COR-L47 (cell line): ENCODE measurements around the gene BRMS1.
"Not testable (repeated sequence)": the region's sequence is repeated elsewhere in the genome, so short reads cannot be mapped to it uniquely, and the experiment has no call there.

Experiments used
- DNase-seq: peaks from one replicate; lab custom pipeline; 2025; lab: John Stamatoyannopoulos, UW

The BRMS1 gene

GRCh38 chr11:66322732-66323427 lies 22.0 kb downstream of the BRMS1 start:
- DNase-seq, result no peak

GRCh38 chr11:66321606-66322005 lies 23.3 kb downstream of the BRMS1 start:
- DNase-seq, result no peak

DNA sequence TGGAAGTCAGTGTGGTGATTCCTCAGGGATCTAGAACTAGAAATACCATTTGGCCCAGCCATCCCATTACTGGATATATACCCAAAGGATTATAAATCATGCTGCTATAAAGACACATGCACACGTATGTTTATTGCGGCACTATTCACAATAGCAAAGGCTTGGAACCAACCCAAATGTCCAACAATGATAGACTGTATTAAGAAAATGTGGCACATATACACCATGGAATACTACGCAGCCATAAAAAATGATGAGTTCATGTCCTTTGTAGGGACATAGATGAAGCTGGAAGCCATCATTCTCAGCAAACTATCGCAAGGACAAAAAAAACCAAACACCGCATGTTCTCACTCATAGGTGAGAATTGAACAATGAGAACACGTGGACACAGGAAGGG lies 24.2 kb downstream of the BRMS1 start:
- DNase-seq, result not testable (repeated sequence)

GRCh38 chr11:66320289-66320688 lies 24.6 kb downstream of the BRMS1 start:
- not testable (repeated sequence) for DNase-seq

- DNase-seq, result no peak
These were observed 26.3 kb downstream of the BRMS1 start for GRCh38 chr11:66318600-66318970.

DNA sequence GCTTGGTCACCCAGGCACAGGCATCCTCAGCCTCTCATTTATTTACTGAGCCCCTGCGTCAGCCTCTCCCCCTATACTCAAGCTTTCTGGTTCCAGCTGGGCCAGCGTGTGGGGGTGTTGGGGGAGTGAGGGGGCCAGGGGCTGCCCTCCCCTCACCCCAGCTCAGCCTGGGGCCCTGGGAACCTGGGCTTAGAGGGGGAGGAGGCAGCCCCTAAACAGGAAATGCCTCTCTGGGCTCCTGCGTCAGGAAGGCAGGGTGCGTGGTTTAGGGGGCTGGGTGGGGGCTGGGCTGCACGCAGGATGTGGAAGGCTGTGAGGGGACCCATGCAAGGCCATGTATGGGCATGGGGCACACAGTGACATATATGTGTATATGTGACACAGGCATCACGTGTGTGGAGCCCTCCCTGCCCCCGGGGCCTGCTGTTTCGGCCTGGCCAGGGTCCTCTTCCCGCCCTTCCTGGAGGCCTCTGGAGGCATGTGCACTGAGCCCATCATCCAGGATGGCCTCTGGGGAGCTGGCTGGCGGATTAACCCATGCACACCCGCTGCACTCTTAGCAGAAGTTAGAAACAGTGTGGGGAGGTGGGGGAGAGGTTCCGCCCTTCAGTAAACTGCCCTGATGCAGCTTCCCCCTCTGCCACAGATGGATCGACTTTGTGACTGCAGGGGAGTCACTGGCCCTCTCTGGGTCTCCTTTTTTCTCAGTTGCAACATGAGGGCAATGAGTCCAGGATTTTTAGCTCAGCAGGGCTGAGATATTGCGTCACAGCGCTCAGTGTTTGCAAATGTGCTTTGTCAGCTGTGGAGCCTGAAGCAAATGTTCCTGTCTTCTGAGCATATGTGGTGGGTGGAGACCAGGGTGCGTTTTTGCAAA lies 26.9 kb downstream of the BRMS1 start:
- DNase-seq, result no peak

DNA sequence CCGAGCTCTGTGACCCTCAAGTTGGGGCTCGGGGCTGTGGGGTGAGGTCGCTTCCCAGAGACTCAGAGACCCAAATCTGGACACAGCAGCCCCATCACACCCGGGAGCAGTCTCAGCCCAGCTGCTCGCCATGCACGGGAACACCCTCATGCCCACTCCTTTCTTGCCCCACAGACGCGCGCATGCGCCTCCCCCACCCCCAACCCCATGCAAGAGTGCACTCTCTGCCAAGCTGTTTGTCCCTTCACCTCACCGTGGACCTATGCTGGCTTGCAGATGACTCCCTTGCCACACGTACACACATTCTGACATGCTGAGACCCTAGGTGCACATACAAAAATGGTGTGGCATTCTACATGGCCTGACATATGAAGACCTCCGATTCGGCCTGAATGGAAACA lies 27.6 kb downstream of the BRMS1 start:
- DNase-seq, result no peak

GRCh38 chr11:66316849-66317251 lies 28.1 kb downstream of the BRMS1 start, which contains the start of gene CD248:
TSS of gene CD248 (minus strand) at chr11:66317044. CDS start at chr11:66317027, 17 bp downstream.
- DNase-seq, result no peak

- no peak for DNase-seq
These were observed 28.7 kb downstream of the BRMS1 start for GRCh38 chr11:66315921-66316811.

DNA sequence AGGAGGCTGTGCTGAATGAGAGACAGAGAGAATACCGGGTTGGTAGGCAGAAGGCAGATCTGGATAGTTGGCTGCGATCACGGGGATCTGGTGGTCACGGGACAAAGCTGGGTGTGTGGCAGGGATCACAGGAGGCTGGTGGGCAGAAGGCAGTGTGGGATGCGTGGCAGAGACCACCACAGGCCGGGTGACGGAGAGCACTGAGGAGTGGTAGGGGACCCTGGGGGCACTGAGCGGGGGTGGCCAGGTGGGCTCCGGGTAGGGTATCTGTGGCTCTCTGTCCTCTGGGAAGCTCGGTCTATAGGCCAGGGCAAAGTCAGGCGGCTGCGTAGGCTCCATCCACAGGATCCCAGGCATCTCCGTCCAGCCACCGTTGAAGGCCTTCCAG lies 29.4 kb downstream of the BRMS1 start:
- DNase-seq, result no peak

GRCh38 chr11:66314561-66315497 lies 30.1 kb downstream of the BRMS1 start:
- no peak for DNase-seq

DNA sequence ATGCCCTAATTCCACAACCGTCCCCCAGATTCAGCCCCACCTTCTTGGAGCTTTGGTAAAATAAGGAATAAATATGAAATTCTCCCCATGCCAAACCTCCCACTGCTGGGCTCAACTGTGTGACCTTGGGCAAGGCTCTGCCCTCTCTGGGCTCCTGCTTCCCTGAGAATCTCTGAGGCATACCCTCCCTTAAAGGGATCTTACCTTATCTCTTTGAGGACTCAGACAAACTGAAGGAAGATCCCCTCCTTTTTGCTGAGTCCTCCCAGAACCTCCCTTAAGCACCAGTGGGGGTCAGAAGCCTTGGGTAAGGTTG lies 30.8 kb downstream of the BRMS1 start:
- DNase-seq, result no peak

DNA sequence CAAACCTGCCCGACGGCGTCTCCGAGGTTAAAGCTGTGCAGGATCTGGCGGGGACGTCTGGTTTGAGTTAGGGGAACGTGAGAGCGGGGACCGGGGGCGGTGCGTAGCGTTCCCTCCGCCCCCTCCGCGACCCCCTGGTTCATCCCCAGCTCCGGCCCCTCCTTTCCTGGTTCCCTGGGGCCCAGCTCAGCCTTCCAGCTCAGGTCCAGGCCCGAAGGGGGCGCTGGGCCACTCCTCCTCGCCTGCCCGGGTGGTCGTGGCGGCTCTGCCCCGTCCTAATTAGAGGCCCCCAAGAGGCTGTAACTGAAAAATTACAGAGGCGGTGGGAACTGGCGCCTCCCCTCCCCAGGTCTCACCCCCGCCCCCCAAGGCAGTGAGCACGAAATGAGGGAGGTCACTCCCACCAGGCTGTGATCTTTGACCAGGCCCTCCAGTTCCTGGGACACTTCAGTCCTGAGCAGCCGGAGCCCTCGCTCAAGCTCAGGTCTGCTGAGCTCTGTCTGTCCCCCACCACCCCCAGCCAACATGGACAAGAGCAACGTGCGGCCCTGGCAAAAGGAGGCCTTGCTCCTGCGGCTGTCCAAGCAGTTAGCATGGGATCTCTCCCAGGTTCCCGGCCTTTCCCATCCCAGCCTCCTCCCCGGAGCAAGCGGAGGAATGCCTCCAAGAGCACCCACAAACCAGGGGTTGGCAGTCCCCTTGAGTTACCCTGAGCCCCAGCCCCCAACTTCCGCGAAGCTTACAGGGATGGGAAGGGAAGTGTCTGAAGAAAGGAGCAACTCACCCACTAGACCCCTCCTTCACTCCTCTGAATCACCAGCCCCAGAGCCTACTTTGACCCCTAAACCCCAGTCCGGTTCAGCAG lies 31.4 kb downstream of the BRMS1 start:
- DNase-seq, result no peak

- DNase-seq, result peak; percentile 86
These were observed 32.2 kb downstream of the BRMS1 start for GRCh38 chr11:66312549-66313320.

DNA sequence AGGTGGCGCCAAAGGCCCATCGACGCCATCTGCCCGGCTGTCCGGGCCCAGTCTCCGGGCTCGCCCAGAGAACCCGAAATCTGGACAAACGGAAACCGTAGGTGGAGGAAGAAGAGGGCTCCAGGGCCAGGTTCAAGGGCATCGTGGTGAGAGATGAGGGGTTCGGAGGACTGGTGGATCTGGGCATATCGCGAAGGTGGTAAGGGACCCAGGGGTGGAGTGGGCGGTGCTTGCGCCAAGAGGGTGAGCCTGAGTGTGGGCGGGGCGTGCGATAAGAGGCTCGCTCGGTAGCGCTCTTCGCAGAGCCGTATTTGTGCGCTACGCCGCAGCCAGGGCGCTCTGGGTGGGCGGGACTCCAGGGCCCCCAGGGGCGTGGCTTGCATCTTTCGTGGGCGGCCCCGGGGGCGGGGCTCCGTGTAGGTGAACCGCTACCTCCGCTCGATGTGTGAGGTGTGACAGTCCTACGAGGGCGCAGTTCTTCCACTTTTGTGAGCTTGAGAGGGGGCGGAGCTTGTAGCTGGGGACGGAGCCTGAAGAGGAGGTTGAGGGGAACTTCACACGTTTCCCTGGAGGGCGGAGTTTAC lies 32.8 kb downstream of the BRMS1 start:
- DNase-seq, result peak; percentile 94

GRCh38 chr11:66311470-66311964 lies 33.4 kb downstream of the BRMS1 start:
- no peak for DNase-seq

DNA sequence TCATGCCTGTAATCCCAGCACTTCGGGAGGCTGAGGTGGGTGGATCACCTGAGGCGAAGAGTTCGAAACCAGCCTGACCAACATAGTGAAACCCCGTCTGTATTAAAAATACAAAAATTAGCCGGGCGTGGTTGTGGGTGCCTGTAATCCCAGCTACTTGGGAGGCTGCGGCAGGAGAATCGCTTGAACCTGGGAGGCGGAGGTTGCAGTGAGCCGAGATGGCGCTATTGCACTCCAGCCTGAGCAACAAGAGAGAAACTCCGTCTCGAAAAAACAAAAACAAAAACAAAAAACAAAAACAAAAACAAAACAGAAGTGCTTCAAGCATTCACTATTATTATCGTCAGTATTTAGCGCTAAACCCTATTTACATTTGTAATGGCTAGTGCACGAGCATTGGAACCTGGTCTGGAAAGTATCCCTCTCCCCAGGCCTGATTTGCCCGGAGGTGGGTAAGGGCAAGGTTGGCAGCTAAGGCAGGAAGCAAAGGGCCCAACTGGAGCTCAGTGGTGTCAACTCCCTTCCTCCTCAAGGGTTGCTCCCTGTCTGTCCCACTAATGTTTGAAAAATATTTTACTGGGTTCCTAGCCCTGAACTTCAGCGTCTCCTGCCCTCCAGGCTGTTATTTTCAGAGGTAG lies 34.0 kb downstream of the BRMS1 start:
- DNase-seq, result not testable (repeated sequence)

- DNase-seq, result no peak
These were observed 34.6 kb downstream of the BRMS1 start for GRCh38 chr11:66310324-66310723.
